GM18507 (cell line): ENCODE data around the gene AMY1B.
"Not testable (repeated sequence)": the region's sequence is repeated elsewhere in the genome, so short reads cannot be mapped to it uniquely, and the experiment has no call there.

ENCODE experiments used
- DNase-seq: peaks from one replicate; pipeline ENCODE4 v3.0.0; 2011; ENCODE audit warnings: low read depth; ENCODE audit not compliant: insufficient read length; ENCODE audit errors: extremely low spot score
- FAIRE-seq: peaks from 2 replicates; lab custom pipeline; 2011; peaks lifted over from hg19 to GRCh38; lab: Jason Lieb, UNC

The AMY1B gene

DNA sequence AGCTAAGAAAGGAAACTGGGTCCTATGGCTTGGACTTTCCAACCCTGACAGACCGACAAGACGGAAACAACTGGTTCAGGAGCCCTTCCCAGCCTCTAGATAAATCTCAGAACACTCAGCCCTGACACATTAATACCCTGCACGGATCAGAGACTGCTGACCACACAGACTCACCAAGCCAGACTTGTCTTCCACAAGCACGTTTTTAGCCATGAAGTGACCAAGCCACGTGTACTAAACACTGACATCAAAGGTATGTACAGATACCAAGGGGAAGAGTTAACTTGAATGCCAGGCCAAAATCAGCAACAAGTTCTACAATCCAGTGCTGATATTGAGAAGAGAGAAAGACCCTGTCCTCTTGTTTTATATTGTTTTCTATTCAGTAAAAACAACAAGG lies at the start of gene AMY1B:
AMY1B (minus strand) TSS at position 101 of the 400 bp plus-strand sequence. CDS start 571 bp downstream, outside the sequence.
- not testable (repeated sequence) for FAIRE-seq, DNase-seq

DNA sequence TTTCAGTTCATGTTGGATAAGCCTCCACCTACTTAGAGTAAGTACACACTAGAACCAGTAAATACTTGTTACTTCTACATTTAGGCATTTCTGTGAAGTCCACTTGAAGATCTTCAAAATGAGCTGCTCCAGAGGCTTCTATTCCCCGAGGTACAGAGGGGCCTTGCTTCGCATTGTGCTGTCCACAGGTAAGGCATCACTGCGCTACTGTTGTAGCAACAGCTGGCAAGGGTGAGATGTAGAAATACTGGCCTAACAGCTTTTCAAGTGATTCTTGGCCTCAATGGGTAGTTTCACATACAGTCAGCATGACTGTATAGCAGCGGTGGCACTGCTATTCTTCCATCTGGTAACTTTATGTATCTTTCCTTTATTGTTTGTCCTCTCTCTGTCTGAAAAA lies 49.0 kb upstream of the AMY1B start:
- not testable (repeated sequence) for DNase-seq, FAIRE-seq

DNA sequence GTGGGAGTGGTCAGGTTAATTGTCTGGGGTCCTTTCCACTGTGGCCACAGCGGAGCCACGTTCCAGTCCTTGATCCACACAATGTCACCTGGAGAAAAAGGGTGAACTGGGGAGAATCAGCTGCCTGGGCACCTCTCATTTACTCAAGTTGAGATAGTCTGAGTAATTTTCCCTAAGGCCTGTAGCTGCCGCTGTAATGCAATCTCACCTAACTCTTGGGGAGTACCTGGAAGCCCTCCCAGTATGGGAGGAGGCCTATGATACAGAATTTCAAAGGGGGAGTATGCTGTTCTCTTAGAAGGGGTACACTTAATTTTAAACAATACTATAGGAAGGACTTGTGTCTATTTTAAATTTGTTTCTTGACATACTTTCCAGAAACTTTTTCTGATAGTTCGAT lies 48.4 kb upstream of the AMY1B start:
- DNase-seq, FAIRE-seq: not testable (repeated sequence)

DNA sequence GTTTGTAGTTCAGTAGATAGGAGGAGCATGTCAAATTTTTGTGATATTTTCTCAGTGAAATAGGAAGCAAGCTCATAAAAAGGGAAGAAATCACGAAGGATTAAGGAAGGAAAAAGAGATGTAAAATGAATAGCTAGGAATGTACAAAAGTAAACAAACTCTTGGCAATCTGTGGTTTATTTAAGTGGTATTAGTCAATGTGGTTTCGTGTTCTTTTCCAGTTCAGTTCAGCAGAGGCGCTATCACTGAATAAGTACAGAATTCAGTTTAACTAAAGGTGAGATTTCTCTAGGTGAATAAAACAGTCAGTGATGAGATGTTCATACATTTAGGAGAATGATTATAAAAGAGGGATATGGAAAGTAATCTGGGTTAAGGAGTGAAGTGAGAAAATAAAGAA lies 42.0 kb upstream of the AMY1B start:
- not testable (repeated sequence) for DNase-seq, FAIRE-seq

DNA sequence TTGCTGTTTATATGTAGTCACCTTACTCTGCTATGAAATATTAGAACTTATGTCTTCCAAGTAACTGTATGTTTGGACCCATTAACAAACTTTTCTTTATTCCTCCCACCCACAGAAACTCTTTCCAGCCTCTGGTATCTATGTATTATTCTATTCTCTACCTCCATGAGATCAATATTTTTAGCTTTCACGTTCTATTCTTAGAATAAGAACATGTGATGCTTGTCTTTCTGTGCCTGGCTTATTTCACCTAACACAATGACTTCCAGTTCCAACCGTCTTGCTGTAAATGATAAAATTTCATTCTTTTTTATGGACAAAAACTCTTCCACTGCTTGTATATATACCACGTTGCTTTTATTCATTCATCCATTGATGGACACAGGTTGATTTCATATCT lies 39.3 kb upstream of the AMY1B start:
- not testable (repeated sequence) for FAIRE-seq, DNase-seq

DNA sequence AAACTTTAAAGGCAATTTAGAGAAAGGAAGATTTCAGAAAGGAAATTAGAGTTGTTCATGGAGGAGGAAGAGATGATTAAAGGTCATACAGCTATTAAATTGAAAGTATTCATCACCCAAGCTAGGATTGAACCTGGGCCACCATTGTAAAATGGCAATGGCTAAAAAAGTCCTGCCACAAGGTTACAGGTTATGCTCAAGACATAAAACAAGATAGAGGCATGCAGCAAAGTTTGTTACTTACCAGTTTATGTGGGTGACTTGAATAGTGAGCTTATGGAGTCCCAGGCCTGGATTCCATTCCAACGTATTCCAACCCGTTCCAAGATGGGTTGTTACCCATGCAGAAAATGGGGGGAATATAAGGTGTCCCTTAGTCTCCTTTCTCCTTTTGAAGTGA lies 25.5 kb upstream of the AMY1B start:
- not testable (repeated sequence) for FAIRE-seq, DNase-seq

DNA sequence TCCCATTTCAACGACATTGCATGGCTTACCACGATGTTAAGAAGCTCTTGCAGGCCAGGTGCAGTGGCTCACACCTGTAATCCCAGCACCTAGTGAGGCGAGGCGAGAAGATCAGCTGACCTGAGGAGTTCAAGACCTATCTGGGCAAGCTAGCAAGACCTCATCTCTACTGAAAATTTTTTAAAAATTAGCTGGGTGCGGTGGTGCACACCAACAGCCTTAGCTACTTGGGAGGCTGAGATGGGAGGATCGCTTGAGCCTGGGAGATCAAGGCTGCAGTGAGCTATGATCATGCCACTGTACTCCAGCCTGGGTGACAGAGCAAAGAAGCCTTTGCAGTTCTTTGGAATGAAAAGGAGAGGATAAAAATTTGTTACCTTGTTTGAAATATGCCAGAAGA lies 21.4 kb upstream of the AMY1B start:
- not testable (repeated sequence) for FAIRE-seq, DNase-seq

DNA sequence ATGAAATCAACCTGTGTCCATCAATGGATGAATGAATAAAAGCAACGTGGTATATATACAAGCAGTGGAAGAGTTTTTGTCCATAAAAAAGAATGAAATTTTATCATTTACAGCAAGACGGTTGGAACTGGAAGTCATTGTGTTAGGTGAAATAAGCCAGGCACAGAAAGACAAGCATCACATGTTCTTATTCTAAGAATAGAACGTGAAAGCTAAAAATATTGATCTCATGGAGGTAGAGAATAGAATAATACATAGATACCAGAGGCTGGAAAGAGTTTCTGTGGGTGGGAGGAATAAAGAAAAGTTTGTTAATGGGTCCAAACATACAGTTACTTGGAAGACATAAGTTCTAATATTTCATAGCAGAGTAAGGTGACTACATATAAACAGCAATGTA lies 14.4 kb upstream of the AMY1B start:
- not testable (repeated sequence) for FAIRE-seq, DNase-seq

DNA sequence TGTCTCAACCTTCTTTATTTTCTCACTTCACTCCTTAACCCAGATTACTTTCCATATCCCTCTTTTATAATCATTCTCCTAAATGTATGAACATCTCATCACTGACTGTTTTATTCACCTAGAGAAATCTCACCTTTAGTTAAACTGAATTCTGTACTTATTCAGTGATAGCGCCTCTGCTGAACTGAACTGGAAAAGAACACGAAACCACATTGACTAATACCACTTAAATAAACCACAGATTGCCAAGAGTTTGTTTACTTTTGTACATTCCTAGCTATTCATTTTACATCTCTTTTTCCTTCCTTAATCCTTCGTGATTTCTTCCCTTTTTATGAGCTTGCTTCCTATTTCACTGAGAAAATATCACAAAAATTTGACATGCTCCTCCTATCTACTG lies 11.7 kb upstream of the AMY1B start:
- not testable (repeated sequence) for FAIRE-seq, DNase-seq

DNA sequence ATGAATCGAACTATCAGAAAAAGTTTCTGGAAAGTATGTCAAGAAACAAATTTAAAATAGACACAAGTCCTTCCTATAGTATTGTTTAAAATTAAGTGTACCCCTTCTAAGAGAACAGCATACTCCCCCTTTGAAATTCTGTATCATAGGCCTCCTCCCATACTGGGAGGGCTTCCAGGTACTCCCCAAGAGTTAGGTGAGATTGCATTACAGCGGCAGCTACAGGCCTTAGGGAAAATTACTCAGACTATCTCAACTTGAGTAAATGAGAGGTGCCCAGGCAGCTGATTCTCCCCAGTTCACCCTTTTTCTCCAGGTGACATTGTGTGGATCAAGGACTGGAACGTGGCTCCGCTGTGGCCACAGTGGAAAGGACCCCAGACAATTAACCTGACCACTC lies 5.2 kb upstream of the AMY1B start:
- not testable (repeated sequence) for FAIRE-seq

DNA sequence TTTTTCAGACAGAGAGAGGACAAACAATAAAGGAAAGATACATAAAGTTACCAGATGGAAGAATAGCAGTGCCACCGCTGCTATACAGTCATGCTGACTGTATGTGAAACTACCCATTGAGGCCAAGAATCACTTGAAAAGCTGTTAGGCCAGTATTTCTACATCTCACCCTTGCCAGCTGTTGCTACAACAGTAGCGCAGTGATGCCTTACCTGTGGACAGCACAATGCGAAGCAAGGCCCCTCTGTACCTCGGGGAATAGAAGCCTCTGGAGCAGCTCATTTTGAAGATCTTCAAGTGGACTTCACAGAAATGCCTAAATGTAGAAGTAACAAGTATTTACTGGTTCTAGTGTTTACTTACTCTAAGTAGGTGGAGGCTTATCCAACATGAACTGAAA lies 4.7 kb upstream of the AMY1B start:
- not testable (repeated sequence) for DNase-seq, FAIRE-seq

More for the DNA sequence above, 5.2 kb upstream of the AMY1B start:
- DNase-seq, result not testable (repeated sequence)

DNA sequence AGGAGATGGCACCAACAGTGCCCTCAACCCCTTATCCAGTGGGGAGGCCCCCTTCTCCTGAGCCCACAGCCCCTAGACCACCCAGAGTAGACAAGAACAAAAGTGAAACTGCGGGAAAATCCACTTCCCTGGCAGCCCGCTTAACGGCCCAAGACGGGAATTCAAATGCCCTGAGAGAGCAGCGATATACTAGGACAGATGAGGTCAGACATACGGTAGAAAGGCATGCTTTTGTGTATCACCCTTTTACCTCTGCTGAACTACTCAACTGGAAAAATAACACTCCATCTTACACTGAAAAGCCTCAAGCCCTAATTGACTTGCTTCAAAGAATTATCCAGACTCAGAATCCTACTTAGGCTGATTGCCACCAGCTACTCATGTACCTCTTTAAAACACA lies 1.4 kb upstream of the AMY1B start:
- DNase-seq, FAIRE-seq: not testable (repeated sequence)

DNA sequence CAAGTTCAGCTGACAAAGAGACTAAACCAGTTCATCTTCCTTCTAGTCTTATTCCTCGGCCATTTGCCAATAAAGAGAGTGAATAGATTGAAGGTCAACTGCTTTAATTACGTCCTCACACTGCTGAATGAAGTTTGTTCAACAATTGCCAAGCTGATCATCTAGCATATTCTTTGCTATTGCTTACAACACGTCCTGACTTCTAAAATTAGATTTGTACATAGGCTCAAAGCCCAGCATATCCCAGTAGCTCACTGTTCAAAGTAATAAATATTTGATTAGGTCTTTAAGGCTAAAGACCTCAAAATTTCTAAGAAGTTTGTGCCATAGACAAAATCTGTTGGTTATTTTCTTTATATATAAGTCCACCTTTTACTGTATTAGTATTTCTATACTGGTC lies 19.7 kb downstream of the AMY1B start:
- DNase-seq, FAIRE-seq: not testable (repeated sequence)

DNA sequence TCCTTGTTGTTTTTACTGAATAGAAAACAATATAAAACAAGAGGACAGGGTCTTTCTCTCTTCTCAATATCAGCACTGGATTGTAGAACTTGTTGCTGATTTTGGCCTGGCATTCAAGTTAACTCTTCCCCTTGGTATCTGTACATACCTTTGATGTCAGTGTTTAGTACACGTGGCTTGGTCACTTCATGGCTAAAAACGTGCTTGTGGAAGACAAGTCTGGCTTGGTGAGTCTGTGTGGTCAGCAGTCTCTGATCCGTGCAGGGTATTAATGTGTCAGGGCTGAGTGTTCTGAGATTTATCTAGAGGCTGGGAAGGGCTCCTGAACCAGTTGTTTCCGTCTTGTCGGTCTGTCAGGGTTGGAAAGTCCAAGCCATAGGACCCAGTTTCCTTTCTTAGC lies 40.5 kb downstream of the AMY1B start, which contains the start of gene AMY1A:
AMY1A (plus strand) TSS at position 301 of the 400 bp plus-strand sequence. CDS start 571 bp downstream, outside the sequence.
- DNase-seq, FAIRE-seq: not testable (repeated sequence)

DNA sequence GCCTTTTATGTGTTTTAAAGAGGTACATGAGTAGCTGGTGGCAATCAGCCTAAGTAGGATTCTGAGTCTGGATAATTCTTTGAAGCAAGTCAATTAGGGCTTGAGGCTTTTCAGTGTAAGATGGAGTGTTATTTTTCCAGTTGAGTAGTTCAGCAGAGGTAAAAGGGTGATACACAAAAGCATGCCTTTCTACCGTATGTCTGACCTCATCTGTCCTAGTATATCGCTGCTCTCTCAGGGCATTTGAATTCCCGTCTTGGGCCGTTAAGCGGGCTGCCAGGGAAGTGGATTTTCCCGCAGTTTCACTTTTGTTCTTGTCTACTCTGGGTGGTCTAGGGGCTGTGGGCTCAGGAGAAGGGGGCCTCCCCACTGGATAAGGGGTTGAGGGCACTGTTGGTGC lies 41.9 kb downstream of the AMY1B start:
- not testable (repeated sequence) for DNase-seq, FAIRE-seq

DNA sequence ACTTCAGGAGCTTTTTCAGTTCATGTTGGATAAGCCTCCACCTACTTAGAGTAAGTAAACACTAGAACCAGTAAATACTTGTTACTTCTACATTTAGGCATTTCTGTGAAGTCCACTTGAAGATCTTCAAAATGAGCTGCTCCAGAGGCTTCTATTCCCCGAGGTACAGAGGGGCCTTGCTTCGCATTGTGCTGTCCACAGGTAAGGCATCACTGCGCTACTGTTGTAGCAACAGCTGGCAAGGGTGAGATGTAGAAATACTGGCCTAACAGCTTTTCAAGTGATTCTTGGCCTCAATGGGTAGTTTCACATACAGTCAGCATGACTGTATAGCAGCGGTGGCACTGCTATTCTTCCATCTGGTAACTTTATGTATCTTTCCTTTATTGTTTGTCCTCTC lies 45.1 kb downstream of the AMY1B start:
- not testable (repeated sequence) for DNase-seq, FAIRE-seq

DNA sequence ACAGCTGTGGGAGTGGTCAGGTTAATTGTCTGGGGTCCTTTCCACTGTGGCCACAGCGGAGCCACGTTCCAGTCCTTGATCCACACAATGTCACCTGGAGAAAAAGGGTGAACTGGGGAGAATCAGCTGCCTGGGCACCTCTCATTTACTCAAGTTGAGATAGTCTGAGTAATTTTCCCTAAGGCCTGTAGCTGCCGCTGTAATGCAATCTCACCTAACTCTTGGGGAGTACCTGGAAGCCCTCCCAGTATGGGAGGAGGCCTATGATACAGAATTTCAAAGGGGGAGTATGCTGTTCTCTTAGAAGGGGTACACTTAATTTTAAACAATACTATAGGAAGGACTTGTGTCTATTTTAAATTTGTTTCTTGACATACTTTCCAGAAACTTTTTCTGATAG lies 45.7 kb downstream of the AMY1B start:
- not testable (repeated sequence) for FAIRE-seq, DNase-seq

DNA sequence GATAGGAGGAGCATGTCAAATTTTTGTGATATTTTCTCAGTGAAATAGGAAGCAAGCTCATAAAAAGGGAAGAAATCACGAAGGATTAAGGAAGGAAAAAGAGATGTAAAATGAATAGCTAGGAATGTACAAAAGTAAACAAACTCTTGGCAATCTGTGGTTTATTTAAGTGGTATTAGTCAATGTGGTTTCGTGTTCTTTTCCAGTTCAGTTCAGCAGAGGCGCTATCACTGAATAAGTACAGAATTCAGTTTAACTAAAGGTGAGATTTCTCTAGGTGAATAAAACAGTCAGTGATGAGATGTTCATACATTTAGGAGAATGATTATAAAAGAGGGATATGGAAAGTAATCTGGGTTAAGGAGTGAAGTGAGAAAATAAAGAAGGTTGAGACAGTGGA lies 52.1 kb downstream of the AMY1B start:
- not testable (repeated sequence) for DNase-seq, FAIRE-seq

DNA sequence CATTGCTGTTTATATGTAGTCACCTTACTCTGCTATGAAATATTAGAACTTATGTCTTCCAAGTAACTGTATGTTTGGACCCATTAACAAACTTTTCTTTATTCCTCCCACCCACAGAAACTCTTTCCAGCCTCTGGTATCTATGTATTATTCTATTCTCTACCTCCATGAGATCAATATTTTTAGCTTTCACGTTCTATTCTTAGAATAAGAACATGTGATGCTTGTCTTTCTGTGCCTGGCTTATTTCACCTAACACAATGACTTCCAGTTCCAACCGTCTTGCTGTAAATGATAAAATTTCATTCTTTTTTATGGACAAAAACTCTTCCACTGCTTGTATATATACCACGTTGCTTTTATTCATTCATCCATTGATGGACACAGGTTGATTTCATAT lies 54.8 kb downstream of the AMY1B start:
- DNase-seq, FAIRE-seq: not testable (repeated sequence)
